Activated CD8-positive, alpha-beta memory T cell treated with anti-CD3 and anti-CD28 coated beads, Interleukin-2, amount 50 U/mL, for 1 hour (primary cell): ENCODE results near the gene MIB2.

Experiments used
- DNase-seq: peaks from one replicate; pipeline ENCODE4 v3.0.0-alpha.2; 2020; ENCODE audit errors: extremely low read depth

The MIB2 gene

DNA sequence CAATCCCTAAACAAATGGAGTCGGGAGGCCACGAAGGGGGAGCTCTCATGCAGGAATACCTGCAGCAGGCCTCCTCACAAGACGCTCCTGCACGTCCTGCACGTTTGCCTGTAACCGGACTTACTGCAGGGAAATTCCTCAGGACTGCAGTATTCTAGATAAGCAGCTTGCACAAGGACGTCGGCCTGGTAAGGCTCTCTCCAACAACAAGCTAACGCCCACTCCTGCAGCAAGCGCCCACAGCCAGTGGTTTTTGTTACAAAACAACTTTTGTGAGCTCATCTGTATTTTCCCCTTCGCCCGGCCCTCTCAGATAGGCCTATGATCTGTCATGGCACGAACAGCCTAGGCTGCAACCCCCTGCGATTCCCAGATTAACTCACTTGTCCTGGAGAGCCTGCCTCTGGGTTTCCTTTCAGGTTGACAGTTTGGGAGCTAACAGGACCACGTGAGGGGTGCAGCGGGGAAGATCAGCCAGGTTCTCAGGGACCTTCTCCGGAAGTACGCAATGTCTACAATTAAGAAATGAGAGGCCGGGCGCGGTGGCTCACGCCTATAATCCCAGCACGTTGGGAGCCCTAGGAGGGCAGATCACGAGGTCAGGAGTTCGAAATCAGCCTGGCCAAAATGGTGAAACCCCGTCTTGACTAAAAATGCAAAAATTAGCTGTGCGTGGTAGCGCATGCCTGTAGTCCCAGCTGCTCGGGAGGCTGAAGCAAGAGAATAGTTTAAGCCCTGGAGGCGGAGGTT, 921 bp upstream of the MIB2 start:
- DNase-seq: peak; percentile 61

DNA sequence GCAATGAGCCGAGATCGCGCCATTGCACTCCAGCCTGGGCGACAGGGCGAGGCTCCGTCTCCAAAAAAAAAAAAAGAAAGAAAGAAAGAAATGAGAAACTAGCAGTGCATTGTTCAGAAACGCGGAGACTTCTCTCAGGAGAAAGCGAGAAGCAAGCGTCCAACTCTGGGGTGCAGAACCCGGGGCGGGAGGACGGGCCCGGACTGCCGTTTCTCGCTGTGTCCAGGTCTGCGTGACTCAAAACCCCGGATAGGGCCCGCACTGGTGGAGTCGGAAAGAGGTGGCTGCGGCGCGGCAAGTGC, 395 bp upstream of the MIB2 start:
- DNase-seq: no peak

- DNase-seq: no peak
Measured at GRCh38 chr1:1616045-1616790, 918 bp downstream of the MIB2 start.

DNA sequence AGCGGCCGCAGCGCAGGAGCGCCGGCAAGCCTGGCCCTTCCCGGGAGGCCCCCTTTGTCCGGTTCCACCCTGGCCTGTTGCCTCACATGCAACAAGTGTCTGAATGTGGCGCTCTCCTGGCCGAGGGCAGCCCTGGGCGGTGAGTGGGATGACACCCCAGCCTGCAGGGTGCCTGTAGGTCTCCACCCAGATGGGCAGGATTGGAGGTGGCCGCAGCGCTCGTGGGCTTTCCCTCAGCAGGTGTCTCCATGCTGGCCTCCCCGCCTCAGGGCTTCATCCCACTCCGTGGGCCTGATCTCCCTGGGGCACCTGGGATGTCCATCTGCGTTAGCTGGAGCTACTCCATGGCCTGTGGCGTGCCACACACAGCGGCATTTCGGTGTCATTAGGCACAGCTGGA, 1.5 kb downstream of the MIB2 start:
- no peak for DNase-seq

DNA sequence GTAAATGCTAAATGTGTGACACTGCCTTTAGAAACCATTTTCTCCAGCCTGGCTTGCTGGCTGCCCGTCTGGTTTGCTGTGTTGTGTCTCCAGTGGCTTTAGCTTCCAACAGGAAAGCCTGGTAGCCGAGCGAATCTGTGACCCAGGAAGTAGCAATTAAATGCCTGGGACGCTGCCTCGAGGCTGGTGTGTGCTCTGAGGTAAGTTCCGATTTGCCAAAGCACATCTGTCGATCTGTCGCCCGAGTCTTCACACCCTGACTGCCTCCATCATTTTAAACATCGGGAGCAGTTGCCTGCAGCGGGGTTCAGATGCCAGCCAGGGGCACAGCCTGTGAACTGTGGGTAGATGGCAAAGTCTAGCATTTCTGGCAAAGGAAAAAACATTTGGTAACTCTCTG, 2.2 kb downstream of the MIB2 start:
- DNase-seq: no peak

GRCh38 chr1:1617925-1618324, 2.6 kb downstream of the MIB2 start:
- no peak for DNase-seq

GRCh38 chr1:1618396-1619068, 3.2 kb downstream of the MIB2 start:
- no peak for DNase-seq

- DNase-seq: no peak
Measured at GRCh38 chr1:1619917-1620361, 4.6 kb downstream of the MIB2 start.

- DNase-seq: no peak
Measured at GRCh38 chr1:1620433-1621139, 5.3 kb downstream of the MIB2 start.

GRCh38 chr1:1621173-1622009, 6.1 kb downstream of the MIB2 start:
- no peak for DNase-seq

- no peak for DNase-seq
Measured at GRCh38 chr1:1622010-1622787, 6.9 kb downstream of the MIB2 start.

DNA sequence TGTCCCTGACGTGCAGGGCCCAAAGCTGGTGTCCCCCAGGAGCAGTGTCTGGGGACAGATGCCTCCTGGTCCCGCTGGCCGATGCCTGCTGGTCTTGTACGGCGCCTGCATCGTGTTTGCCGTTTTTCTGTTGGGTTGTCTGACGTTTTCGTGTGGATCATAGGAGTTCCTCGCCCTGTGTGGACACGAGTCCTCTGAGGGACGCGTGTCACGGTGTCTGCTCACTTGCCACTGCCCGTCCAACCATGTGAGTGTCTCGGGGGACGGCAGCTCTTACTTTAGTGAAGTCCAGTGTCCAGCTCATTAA, 7.4 kb downstream of the MIB2 start:
- no peak for DNase-seq

- no peak for DNase-seq
Measured at GRCh38 chr1:1623181-1623630, 7.9 kb downstream of the MIB2 start.

DNA sequence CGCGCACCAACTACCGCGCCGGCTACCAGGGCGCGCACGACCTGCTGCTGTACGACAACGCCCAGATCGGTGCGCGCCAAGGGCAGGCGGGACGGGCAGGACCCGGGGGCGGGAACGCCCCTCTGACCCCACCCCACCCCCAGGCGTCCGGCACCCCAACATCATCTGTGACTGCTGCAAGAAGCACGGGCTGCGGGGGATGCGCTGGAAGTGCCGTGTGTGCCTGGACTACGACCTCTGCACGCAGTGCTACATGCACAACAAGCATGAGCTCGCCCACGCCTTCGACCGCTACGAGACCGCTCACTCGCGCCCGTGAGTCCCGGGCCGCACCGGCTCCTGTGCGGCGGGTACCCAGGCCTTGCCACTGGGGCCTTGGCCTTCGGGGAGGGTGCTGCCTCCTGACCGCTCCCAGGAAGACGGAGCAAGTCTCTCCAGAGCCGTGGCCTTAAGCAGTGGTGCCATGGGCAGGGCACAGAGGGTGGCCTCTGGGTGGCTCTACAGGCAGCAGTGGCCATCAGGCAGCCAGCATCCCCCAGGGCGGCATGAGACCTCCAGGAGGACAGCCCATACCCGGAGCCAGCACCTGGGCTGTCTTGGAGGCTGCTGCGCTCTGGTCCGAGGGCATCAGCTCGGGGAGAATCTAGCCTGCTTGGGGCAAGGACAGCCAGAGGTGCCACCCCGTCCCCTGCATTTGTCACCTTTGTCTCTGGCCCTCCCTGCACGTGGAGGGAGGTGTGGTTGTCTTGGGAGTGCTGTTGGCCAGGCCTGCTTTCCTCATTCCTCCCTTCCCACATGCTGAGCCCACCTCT, 8.5 kb downstream of the MIB2 start:
- DNase-seq: no peak

DNA sequence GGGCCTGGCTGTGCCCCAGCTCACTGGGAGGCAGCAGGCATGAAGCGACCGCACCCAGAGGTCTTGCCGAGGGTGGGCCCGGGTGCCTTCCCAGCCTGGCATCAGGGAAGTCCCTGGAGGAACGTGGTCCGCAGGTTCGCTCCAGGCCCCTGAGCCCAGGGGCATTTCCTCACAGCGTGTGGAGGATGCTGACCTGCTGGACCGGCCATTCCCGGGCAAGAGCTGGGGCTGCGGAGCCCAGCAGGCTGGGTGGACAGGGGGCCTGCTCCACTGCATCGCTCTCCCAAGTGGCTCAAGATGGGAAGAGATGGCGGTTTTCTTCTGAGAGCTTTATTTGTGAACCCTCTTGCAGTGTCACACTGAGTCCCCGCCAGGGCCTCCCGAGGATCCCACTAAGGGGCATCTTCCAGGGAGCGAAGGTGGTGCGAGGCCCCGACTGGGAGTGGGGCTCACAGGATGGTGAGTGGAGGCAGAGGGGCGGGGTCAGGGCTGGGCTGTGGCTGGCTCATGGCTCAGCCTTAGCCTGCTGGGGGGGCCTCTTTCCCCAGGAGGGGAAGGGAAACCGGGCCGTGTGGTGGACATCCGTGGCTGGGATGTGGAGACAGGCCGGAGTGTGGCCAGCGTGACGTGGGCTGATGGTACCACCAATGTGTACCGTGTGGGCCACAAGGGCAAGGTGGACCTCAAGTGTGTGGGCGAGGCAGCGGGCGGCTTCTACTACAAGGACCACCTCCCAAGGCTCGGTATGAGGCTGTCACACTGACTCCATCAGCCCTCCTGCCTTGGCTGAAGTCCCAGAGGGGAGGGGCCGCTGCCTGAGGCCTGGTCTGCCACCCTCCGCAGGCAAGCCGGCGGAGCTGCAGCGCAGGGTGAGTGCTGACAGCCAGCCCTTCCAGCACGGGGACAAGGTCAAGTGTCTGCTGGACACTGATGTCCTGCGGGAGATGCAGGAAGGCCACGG, 9.4 kb downstream of the MIB2 start:
- no peak for DNase-seq

DNA sequence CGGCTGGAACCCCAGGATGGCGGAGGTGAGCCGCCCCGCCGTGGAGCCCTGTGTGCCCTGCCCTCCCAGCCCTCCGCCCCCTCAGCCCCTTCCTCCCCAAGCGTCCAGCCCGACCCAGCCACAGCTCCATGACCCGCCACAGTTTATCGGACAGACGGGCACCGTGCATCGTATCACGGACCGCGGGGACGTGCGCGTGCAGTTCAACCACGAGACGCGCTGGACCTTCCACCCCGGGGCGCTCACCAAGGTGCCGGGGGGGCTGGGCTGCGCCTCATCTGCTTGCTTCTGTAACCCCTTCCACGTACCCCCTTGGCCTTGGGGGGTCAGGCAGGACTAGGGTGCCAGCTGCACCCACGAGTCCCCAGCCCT, 10.1 kb downstream of the MIB2 start:
- DNase-seq: no peak

GRCh38 chr1:1625824-1626206, 10.5 kb downstream of the MIB2 start:
- DNase-seq: no peak

DNA sequence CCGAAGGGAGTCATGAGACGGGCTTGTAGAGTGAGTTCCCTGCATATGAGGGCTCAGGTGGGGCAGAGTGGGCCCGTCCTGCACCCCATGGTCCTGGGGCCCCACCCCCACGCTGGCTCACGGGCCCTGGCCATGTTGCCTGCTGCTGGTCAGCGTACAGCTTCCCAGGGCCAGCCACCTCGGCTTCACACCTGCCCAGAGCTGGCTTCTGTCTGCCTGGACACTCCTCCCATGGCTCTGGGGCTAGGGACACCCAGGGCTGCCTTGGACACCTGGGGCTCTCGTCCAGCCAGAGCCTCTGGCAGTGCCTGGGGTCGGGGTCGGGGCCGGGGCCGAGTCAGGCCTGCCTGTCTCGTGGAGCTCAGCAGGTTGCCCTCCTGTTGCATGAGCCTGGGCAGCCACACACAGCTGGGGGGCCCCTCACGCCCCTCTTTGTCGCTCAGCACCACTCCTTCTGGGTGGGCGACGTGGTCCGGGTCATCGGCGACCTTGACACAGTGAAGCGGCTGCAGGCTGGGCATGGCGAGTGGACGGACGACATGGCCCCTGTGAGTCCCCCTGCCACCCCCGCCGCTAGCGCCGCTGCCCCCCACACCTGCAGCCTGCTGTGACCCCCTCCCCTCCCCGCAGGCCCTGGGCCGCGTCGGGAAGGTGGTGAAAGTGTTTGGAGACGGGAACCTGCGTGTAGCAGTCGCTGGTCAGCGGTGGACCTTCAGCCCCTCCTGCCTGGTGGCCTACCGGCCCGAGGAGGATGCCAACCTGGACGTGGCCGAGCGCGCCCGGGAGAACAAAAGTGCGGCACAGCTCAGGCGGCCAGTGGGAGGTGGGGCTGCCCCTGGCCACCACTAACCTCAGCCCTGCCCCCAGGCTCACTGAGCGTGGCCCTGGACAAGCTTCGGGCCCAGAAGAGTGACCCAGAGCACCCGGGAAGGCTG, 11.2 kb downstream of the MIB2 start:
- no peak for DNase-seq
